ENCODE data around the gene QSOX2.

QSOX2 gene

GRCh38 chr9:136280535-136281315 lies 35.1 kb upstream of the QSOX2 start:
- TF ChIP-seq CTCF (conservative IDR thresholded peaks at IDR 0.05; ENCODE audit: low read length) = no peak
- DNase-seq (ENCODE audit: low read depth) = no peak
- no peak overlapping the region for H3K4me3 ChIP-seq (ENCODE audit: low read length)

DNA sequence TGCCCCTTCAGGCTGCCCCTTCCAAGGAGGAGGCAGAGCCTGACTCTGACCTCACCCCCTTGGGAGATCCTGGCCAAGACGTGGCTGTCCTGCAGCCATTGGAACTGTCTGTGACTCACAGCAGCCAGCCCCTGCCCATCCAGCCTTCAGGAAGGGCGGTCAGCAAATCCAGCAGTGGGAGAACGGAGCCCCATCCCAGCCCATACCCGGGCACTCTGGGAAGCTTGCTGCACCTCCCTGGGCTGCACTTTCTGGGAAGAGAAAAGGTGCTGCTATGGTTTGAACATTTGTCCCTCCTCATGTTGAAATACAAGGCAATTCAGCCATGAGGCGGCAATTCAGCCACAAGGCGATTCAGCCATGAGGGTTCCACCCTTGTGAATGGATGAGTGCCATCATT lies 33.9 kb upstream of the QSOX2 start:
- H3K4me3 ChIP-seq (ENCODE audit: low read length) = no peak overlapping the region
- no peak for TF ChIP-seq CTCF (conservative IDR thresholded peaks at IDR 0.05; ENCODE audit: low read length)
- DNase-seq (ENCODE audit: low read depth) = no peak

DNA sequence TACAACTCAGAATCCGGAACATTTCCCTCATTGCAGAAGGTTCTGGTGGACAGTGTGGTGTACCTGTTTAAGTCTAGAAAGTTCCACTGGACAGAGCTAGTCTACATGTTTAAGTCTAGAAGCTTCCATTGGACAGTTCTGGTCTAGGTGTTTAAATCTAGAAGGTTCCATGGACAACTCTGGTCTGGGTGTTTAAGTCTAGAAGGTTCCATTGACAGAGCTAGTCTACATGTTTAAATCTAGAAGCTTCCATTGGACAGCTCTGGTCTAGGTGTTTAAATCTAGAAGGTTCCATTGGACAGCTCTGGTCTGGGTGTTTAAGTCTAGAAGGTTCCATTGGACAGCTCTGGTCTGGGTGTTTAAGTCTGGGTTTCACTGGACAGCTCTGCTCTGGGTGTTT lies 33.3 kb upstream of the QSOX2 start:
- no peak overlapping the region for H3K4me3 ChIP-seq (ENCODE audit: low read length)
- no peak for TF ChIP-seq CTCF (conservative IDR thresholded peaks at IDR 0.05; ENCODE audit: low read length)
- DNase-seq (ENCODE audit: low read depth) = no peak

GRCh38 chr9:136278221-136278620 lies 32.6 kb upstream of the QSOX2 start:
- TF ChIP-seq CTCF (conservative IDR thresholded peaks at IDR 0.05; ENCODE audit: low read length) = no peak
- H3K4me3 ChIP-seq (ENCODE audit: low read length) = no peak overlapping the region
- no peak for DNase-seq (ENCODE audit: low read depth)

DNA sequence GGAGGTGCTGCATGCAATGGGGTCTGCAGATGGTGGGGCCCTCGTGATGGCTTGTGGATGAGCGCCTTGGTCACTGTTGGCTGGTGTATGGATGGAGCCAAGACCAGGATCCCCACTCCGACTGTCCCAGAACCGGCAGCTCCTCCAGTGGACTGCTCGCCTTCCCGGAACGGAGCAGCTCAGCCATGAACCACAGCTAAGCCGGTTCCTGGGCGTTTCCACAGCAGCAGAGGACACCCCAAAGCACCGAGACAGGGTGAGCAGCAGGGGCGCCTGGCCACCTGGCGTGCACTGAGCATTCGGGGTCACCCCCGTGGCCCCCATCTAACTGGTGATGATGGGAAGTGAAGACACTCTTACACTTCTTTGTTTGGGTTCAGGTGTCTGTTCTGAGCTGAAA lies 32.1 kb upstream of the QSOX2 start:
- no peak for DNase-seq (ENCODE audit: low read depth)
- no peak for TF ChIP-seq CTCF (conservative IDR thresholded peaks at IDR 0.05; ENCODE audit: low read length)
- no peak overlapping the region for H3K4me3 ChIP-seq (ENCODE audit: low read length)

DNA sequence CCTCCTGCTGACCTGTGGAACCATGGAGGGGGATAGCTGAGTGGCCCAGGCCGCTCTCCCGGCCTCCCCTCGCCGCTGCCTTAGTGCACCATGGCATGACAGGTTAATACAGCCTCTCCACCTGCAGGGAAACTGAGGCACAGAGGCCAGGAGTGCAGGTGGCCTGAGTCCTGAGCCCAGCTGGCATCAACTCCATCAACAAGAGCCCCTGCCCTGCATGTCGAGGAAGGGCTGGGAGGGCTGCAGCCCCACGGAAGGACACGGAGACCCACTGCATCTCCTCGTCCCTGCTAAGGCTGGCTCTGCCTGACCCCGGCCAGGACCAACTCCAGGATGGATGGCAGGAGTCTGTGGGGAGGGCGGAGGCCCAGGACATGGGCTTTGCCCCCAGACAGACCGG lies 31.1 kb upstream of the QSOX2 start:
- DNase-seq (ENCODE audit: low read depth) = no peak
- TF ChIP-seq CTCF (conservative IDR thresholded peaks at IDR 0.05; ENCODE audit: low read length) = no peak
- H3K4me3 ChIP-seq (ENCODE audit: low read length) = no peak overlapping the region

- no peak overlapping the region for H3K4me3 ChIP-seq (ENCODE audit: low read length)
- TF ChIP-seq CTCF (conservative IDR thresholded peaks at IDR 0.05; ENCODE audit: low read length) = no peak
- no peak for DNase-seq (ENCODE audit: low read depth)
Observed at GRCh38 chr9:136275655-136276429, 30.2 kb upstream of the QSOX2 start.
